ENCODE results near the gene KRT6A.

The KRT6A gene

GRCh38 chr12:52496590-52497071 lies 3.6 kb upstream of the KRT6A start:
- Histone ChIP-seq H3K79me2 (ENCODE audit: insufficient read depth, low read length) (no peaks in the 10 kb centered on the region), H3K9ac (ENCODE audit: low read depth, low read length) (no peak overlapping the region), H3K36me3 (ENCODE audit: insufficient read depth, low read length) (no peaks in the 10 kb centered on the region), H3K9me3 (ENCODE audit: insufficient read depth, low read length, severe bottlenecking) (no peaks in the 10 kb centered on the region), H3K4me1 (ENCODE audit: insufficient read depth, low read length) (no peaks in the 10 kb centered on the region), H3K27me3 (ENCODE audit: insufficient read depth, low read length, poor library complexity) (peaks cover 21% of the 10 kb centered on the region), H4K20me1 (ENCODE audit: insufficient read depth, low read length) (no peaks in the 10 kb centered on the region), H3K4me3 (ENCODE audit: low read depth in 1 of 2, low read length in 2 of 2) (no peak overlapping the region), H3K27ac (ENCODE audit: low read length) (no peak overlapping the region), H3K4me2 (ENCODE audit: insufficient read depth, low read length) (no peak overlapping the region), H2AFZ (ENCODE audit: low read depth, low read length) (no peak overlapping the region)
- no peak for ATAC-seq (ENCODE audit: insufficient read depth, low read depth)
- DNase-seq: no peak
- no peak for TF ChIP-seq EZH2 (IDR thresholded peaks at IDR 0.05; ENCODE audit: borderline replicate concordance, low read depth, low read length, severe bottlenecking)
- TF ChIP-seq CTCF (IDR thresholded peaks at IDR 0.05; ENCODE audit: borderline replicate concordance, extremely low read depth, low read length, poor library complexity, severe bottlenecking): no peak

- no peak overlapping the region for H3K27ac ChIP-seq (ENCODE audit: low read length)
- no peak overlapping the region for H2AFZ ChIP-seq (ENCODE audit: low read depth, low read length)
- no peak for DNase-seq
These were observed 3.0 kb upstream of the KRT6A start for GRCh38 chr12:52496054-52496453.

GRCh38 chr12:52495389-52495788 lies 2.3 kb upstream of the KRT6A start:
- TF ChIP-seq EZH2 (IDR thresholded peaks at IDR 0.05; ENCODE audit: borderline replicate concordance, low read depth, low read length, severe bottlenecking) (no peak), CTCF (IDR thresholded peaks at IDR 0.05; ENCODE audit: borderline replicate concordance, extremely low read depth, low read length, poor library complexity, severe bottlenecking) (no peak)
- Histone ChIP-seq H3K27me3 (ENCODE audit: insufficient read depth, low read length, poor library complexity) (peaks cover 23% of the 10 kb centered on the region), H3K79me2 (ENCODE audit: insufficient read depth, low read length) (no peaks in the 10 kb centered on the region), H3K4me1 (ENCODE audit: insufficient read depth, low read length) (no peaks in the 10 kb centered on the region), H3K4me2 (ENCODE audit: insufficient read depth, low read length) (no peak overlapping the region), H3K4me3 (ENCODE audit: low read depth in 1 of 2, low read length in 2 of 2) (no peak overlapping the region), H3K36me3 (ENCODE audit: insufficient read depth, low read length) (no peaks in the 10 kb centered on the region), H3K9me3 (ENCODE audit: insufficient read depth, low read length, severe bottlenecking) (no peaks in the 10 kb centered on the region), H2AFZ (ENCODE audit: low read depth, low read length) (no peak overlapping the region), H3K9ac (ENCODE audit: low read depth, low read length) (no peak overlapping the region), H3K27ac (ENCODE audit: low read length) (no peak overlapping the region), H4K20me1 (ENCODE audit: insufficient read depth, low read length) (no peaks in the 10 kb centered on the region)
- DNase-seq (no peak), ATAC-seq (ENCODE audit: insufficient read depth, low read depth) (no peak)

More at GRCh38 chr12:52496054-52496453, 3.0 kb upstream of the KRT6A start:
- Histone ChIP-seq H3K79me2 (ENCODE audit: insufficient read depth, low read length) (no peaks in the 10 kb centered on the region), H3K4me2 (ENCODE audit: insufficient read depth, low read length) (no peak overlapping the region), H3K9me3 (ENCODE audit: insufficient read depth, low read length, severe bottlenecking) (no peaks in the 10 kb centered on the region), H3K4me3 (ENCODE audit: low read depth in 1 of 2, low read length in 2 of 2) (no peak overlapping the region), H3K9ac (ENCODE audit: low read depth, low read length) (no peak overlapping the region), H4K20me1 (ENCODE audit: insufficient read depth, low read length) (no peaks in the 10 kb centered on the region), H3K27me3 (ENCODE audit: insufficient read depth, low read length, poor library complexity) (peaks cover 23% of the 10 kb centered on the region), H3K4me1 (ENCODE audit: insufficient read depth, low read length) (no peaks in the 10 kb centered on the region), H3K36me3 (ENCODE audit: insufficient read depth, low read length) (no peaks in the 10 kb centered on the region)
- no peak for ATAC-seq (ENCODE audit: insufficient read depth, low read depth)
- no peak for TF ChIP-seq CTCF (IDR thresholded peaks at IDR 0.05; ENCODE audit: borderline replicate concordance, extremely low read depth, low read length, poor library complexity, severe bottlenecking)
- no peak for TF ChIP-seq EZH2 (IDR thresholded peaks at IDR 0.05; ENCODE audit: borderline replicate concordance, low read depth, low read length, severe bottlenecking)

GRCh38 chr12:52494518-52494917 lies 1.5 kb upstream of the KRT6A start:
- Histone ChIP-seq H3K4me2 (ENCODE audit: insufficient read depth, low read length) (no peak overlapping the region), H3K27me3 (ENCODE audit: insufficient read depth, low read length, poor library complexity) (peaks cover 23% of the 10 kb centered on the region)

More at GRCh38 chr12:52494518-52494917, 1.5 kb upstream of the KRT6A start:
- Histone ChIP-seq H3K36me3 (ENCODE audit: insufficient read depth, low read length) (no peaks in the 10 kb centered on the region), H3K4me1 (ENCODE audit: insufficient read depth, low read length) (no peaks in the 10 kb centered on the region), H3K27ac (ENCODE audit: low read length) (no peak overlapping the region), H3K79me2 (ENCODE audit: insufficient read depth, low read length) (no peaks in the 10 kb centered on the region), H3K4me3 (ENCODE audit: low read depth in 1 of 2, low read length in 2 of 2) (no peak overlapping the region), H4K20me1 (ENCODE audit: insufficient read depth, low read length) (no peaks in the 10 kb centered on the region), H3K9me3 (ENCODE audit: insufficient read depth, low read length, severe bottlenecking) (no peaks in the 10 kb centered on the region), H3K9ac (ENCODE audit: low read depth, low read length) (no peak overlapping the region), H2AFZ (ENCODE audit: low read depth, low read length) (no peak overlapping the region)
- TF ChIP-seq EZH2 (IDR thresholded peaks at IDR 0.05; ENCODE audit: borderline replicate concordance, low read depth, low read length, severe bottlenecking): no peak
- TF ChIP-seq CTCF (IDR thresholded peaks at IDR 0.05; ENCODE audit: borderline replicate concordance, extremely low read depth, low read length, poor library complexity, severe bottlenecking): no peak
- ATAC-seq (ENCODE audit: insufficient read depth, low read depth): no peak
- DNase-seq: no peak

Data from DND-41 (cell line).